HS-5 (cell line): ENCODE data around the gene ZFP1.
"Not testable (repeated sequence)": the region's sequence is repeated elsewhere in the genome, so short reads cannot be mapped to it uniquely, and the experiment has no call there.

Experiments
- DNase-seq: peaks from one replicate; pipeline ENCODE4 v3.0.0-alpha.2; 2012; ENCODE audit warnings: low read depth

Gene ZFP1

GRCh38 chr16:75113541-75114121 is 34.7 kb upstream of the ZFP1 start:
- DNase-seq, result no peak

DNA sequence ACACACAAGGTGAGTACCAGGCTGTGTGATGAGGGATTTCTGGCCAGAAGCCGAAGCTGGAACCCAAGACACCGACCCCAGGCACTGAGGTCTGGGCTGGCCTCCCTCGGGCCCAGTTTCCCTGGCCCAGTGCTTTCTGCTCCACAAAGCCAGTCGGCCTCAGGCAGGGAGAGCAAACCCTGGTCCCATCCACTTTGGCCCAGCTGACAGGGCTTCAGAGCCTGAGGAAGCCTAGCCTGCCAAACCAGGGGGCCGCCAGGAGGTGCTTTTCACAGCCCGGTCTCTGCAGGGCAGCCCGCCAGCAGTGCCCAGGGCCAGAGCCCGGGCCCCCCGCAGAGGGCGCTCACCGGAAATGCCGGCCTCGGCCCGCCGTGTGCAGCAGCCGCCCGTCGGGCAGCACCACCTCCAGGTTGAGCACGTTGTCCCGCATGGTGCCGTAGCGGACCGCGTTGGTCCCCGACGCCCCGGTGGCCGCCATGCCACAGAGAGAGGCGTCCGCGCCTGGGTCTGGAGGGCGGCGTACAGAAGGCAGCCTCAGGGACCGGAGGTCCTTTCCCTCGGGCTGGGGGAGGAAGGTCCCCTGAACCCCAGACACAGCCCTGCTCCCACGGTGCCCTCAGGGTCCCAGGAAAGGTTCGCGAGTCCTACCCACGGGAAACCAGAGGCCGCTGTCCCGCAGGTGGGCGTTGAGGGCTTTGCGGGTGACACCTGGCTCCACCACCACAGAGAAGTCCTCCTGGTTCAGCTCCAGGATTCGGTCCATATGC is 34.0 kb upstream of the ZFP1 start:
- no peak for DNase-seq

DNA sequence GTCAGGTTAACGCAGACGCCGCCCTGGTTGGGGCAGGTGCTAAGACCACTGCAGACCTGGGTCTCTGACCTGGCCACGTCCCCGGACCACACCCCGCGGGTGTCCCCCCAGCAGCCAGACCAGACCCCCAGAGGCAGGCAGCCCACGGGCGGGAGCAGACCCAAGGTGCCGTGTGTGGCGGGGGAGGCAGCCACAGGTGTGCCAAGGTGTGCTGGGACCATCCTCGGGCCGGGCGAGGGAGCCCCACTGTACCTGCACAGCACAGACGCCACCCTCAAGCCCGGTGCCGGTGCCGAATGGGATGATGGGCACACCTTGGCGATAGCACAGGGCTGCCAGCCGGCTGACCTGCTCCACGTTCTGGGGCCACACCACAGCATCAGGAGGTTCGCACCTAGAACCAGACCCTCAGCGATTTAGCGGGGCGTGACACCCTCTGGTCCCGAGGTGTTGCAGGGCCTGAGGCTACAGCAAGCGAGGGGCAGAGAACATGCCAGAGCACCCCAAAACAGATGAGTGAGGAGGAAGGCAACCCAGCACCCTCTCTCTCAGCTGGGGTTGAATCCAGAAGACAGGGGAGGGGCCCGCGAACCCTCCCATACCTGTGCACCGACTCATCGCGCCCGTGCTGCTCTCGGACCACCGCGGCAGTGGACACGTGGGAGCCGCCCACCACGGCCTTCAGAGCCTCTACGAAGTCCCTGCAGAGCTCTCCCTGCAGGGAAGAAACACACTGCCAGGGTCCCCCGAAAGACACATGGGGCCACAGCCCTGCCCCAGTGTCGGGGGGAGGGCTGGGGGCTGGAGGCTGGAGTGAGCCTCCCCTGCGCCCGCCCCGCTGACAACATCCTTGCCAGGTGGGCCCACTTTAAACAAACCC is 33.1 kb upstream of the ZFP1 start:
- no peak for DNase-seq

GRCh38 chr16:75116081-75116910 is 32.0 kb upstream of the ZFP1 start, which contains the start of gene LDHD:
TSS of gene LDHD (minus strand) at chr16:75116780. CDS start at chr16:75116720, 60 bp downstream.
- no peak for DNase-seq

- no peak for DNase-seq
Observed at GRCh38 chr16:75116911-75117245, 31.4 kb upstream of the ZFP1 start.

DNA sequence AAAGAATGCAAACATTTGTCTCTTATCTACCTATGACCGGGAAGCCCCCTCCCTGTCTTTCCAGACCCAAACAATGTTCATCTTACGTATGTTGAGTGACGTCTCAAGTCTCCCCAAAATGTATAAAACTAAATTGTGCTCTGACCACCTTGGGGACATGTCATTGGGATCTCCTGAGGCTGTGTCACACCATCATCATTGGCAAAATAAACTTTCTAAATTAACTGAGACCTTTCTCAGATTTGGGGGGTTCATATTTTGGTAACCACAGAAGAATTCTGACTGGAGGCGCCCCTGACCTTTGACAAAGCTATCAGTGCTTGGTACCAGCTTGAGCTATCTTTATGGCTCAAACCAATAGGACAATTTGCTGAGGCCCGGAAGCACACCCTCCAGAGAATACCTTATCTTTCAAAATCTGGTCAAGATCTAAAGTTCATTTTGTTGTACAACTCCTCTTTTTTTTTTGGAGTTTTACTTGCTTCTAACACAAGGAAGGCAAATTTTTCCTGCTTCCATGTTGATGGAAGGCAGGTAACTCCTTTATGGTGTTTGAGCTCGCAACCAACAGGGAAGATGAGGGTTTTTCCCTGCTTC is 29.3 kb upstream of the ZFP1 start:
- no peak for DNase-seq

DNA sequence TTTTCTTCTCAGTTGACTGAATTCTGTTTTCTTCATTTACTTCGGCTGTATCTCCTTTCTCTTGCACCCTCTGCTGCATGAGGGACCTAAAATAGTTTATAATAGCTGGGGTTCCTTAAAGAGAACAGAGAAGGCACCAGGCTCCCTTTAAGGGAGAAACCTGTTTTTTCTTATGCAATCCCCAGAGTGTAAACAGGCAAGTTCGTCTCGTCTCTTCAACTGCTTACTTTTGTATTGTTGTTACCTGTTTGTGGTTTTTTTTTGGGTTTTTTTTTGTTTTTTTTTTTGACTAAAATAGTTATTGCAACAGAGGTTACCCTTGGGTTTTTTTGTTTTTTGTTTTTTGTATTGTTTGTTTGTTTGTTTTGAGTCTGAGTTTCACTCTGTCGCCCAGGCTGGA is 28.1 kb upstream of the ZFP1 start:
- no peak for DNase-seq

DNA sequence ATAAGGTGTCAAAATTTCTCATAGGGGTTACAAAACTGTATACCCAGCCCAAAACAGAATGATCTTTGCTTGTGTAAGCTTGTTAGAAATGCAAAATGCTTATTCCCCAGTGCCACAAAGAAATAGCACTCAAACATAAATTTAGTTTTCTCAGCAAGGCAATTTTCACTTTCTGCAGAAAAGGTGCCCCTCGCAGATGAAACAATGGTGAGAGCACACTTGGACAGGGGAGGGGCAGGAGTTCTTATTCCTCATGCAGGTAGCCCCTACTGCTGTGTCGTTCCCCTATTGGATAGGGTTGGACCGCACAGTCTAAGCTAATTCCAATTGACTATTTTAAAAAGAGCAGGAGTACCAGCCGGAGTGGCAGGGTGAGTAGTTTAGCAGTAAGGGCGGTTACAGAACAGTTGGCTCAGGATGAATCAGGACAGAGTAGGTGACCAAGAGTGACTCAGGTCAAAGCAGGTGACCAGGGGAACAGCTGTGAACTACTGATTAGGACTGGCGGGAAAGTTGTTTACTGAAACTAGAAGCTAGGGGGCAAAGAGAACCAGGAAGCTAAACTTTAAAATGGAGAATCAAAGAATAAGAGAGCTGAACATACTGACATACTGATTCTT is 26.3 kb upstream of the ZFP1 start:
- DNase-seq, result no peak

GRCh38 chr16:75122609-75123008 is 25.7 kb upstream of the ZFP1 start:
- DNase-seq, result no peak

DNA sequence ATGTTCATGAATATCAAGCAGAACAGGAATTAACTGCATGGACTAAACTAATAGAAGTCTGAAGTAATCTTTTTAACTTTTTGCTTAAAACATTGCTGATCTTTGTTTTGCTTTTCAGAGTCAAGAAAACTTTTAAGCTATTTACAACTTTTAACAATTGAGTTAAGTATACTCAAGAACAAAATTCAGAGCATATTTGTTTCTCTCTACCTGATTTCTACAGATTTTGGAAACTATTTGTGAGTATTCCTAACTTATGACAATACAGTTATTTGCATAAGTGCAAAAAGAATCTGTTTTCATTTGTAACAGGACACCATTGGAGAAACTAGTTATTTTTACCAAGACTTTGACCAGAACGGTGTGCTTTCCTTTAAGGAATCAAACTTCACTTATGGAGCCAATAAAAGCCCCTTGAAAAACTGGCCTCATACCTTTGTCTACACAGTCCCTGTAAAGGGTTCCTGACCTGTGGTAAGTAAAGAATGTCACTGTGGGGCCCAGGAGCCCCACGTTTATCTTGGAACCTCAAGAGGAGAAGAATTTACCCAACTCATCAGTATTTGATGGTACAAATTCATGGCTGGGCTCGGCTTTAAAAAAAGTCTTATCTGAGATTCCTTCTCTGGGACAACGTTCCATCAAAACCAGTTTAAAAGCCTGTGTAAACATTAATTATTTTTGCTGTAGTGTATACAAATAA is 20.5 kb upstream of the ZFP1 start:
- no peak for DNase-seq

GRCh38 chr16:75129421-75130149 is 18.7 kb upstream of the ZFP1 start:
- not testable (repeated sequence) for DNase-seq

- no peak for DNase-seq
Observed at GRCh38 chr16:75130150-75130771, 18.1 kb upstream of the ZFP1 start.

- no peak for DNase-seq
Observed at GRCh38 chr16:75131081-75131480, 17.2 kb upstream of the ZFP1 start.

DNA sequence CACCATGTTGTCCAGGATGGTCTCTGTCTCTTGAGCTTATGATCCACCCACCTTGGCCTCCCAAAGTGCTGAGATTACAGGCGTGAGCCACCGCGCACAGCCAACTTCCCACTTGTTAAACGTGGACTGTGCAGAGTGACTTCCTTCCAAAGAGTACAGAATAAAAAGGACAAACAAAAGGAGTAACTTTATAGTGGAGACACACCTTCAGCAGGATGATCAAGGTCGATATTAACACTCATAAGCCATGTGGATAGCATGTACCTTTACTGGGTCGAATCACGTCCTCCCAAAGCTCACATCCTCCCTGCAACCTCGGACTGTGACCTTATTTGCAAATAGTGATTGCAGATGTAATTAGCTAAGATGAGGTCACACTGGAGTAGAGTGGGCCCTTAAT is 10.1 kb upstream of the ZFP1 start:
- no peak for DNase-seq

DNA sequence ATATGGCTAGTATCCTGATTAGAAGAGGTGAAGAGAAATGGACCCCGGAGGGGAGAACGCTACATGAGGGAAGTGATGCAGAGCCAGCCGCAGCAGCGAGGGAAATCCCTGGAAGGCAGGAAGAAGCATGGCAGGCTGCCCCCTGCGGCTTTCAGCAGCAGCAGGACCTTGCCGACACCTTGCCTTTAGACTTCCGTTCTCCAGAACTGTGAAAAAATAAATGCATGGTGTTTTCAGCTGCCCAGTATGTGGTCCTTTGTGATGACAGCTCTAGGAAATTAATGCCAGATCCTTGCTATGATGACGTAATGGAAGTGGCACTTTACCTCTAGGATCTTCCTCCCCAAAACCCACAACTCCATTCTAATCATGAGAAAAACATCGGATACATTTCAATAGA is 9.7 kb upstream of the ZFP1 start:
- no peak for DNase-seq

DNA sequence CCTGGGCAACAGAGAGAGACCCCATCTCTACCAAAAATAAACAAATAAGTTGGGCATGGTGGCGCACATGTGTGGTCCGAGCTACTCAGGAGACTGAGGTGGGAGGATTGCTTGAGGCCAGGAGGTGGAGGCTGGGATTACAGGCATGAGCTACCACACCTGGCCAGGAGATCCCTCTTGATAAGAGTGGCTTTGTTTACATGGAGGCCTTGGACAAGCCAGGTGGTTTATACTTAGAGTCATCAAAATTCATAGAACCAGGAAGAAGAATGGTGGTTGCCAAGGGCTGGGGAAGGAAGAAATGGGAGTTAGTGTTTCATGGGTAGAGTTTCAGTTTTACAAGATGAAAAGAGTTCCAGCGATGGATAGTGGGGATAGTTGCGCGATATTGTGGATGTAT is 8.8 kb upstream of the ZFP1 start:
- no peak for DNase-seq

- no peak for DNase-seq
Observed at GRCh38 chr16:75143941-75144340, 4.4 kb upstream of the ZFP1 start.

DNA sequence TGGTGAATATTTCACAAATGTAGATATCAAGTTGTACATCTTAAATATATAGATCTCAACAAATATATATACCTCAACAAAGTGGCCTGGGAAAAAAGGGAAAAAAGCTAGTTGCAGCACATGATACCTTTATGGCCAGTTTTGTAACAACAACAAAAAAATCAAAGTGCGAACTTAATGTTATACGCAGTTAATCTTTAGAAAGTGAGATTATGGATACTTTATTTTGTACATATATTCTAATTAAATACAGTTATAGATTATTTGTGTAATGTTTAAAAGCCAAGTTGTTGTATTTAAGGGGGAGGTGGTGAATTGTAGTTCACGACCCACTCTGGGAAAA is 385 bp upstream of the ZFP1 start:
- no peak for DNase-seq

GRCh38 chr16:75151798-75152197 is 3.5 kb downstream of the ZFP1 start:
- DNase-seq, result no peak

GRCh38 chr16:75152635-75153034 is 4.3 kb downstream of the ZFP1 start:
- DNase-seq, result no peak
